Erythroblast (primary cell): Measurements from ENCODE around the gene STRN.

ENCODE experiments used
- DNase-seq, 2 experiments: peaks; one replicate each; lab custom pipeline; 2025; lab: John Stamatoyannopoulos, UW
- GATA1 ChIP-seq: IDR thresholded peaks from 2 replicates; pipeline ENCODE4 v1.6.1; 2011; ENCODE audit warnings: low read depth, mild to moderate bottlenecking, control low read depth, low read length, moderate library complexity
- POLR2A ChIP-seq: IDR thresholded peaks from 2 replicates; pipeline ENCODE4 v1.6.1; 2011; ENCODE audit warnings: mild to moderate bottlenecking, low read length

Gene STRN

GRCh38 chr2:36797324-36798070 lies 168.8 kb downstream of the STRN start:
- no peak for DNase-seq

More at GRCh38 chr2:36797324-36798070, 168.8 kb downstream of the STRN start:
- no peak for TF ChIP-seq POLR2A
- no peak for TF ChIP-seq GATA1
